Brain microvascular endothelial cell (primary cell): Measurements from ENCODE around the gene LGI2.

Source experiments
- DNase-seq: peaks from one replicate; pipeline ENCODE4 v3.0.0-alpha.2; 2020
- H3K27ac ChIP-seq: fragments of 250-450 bp; sonication (Bioruptor Pico); 2 replicates; pipeline ENCODE4 v1.5.1; 2020; ENCODE audit warnings: mild to moderate bottlenecking, moderate library complexity
- H3K27me3 ChIP-seq: fragments of 250-450 bp; sonication (Bioruptor Pico); replicated peaks from 2 replicates; pipeline ENCODE4 v1.5.1; 2020; ENCODE audit warnings: mild to moderate bottlenecking
- H3K36me3 ChIP-seq: fragments of 250-450 bp; sonication (Bioruptor Pico); replicated peaks from 2 replicates; pipeline ENCODE4 v1.5.1; 2020; ENCODE audit warnings: mild to moderate bottlenecking
- H3K4me3 ChIP-seq: 2 replicates; pipeline ENCODE4 v1.5.1; 2011; ENCODE audit warnings: low read depth, mild to moderate bottlenecking, control low read depth, low read length, moderate library complexity
- in situ Hi-C: cut with HindIII; loops from 2 replicates; pipeline ENCODE4 v1.10.0; 2017; ENCODE audit warnings: low sequenced_read_pairs, low pct_ligation_motif_present
- TF ChIP-seq, protein P1 (sequence below): IDR thresholded peaks from 2 replicates; pipeline ENCODE4 v1.5.1; 2011; ENCODE audit warnings: low read depth, mild to moderate bottlenecking, moderate library complexity, low read length, control low read depth, inconsistent platforms; ENCODE audit errors: missing control alignments

LGI2 gene

DNA sequence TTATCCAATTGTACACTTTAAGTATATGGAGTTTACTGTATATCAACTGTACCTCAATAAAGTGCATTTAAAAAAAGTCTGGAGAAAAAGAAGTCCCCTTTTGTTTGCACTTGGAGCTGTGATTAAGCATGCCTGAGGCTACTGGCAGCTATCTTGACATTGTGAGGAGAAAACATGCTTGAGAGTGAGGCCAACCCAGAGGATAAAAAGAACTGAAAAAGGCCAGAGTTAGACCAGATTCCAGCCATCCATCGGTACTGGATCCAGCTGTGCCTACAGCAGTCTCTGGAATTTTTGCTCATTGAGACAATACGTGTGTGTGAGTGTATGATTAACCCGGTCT is 57.4 kb downstream of the LGI2 start:
- TF ChIP-seq, protein P1, sequence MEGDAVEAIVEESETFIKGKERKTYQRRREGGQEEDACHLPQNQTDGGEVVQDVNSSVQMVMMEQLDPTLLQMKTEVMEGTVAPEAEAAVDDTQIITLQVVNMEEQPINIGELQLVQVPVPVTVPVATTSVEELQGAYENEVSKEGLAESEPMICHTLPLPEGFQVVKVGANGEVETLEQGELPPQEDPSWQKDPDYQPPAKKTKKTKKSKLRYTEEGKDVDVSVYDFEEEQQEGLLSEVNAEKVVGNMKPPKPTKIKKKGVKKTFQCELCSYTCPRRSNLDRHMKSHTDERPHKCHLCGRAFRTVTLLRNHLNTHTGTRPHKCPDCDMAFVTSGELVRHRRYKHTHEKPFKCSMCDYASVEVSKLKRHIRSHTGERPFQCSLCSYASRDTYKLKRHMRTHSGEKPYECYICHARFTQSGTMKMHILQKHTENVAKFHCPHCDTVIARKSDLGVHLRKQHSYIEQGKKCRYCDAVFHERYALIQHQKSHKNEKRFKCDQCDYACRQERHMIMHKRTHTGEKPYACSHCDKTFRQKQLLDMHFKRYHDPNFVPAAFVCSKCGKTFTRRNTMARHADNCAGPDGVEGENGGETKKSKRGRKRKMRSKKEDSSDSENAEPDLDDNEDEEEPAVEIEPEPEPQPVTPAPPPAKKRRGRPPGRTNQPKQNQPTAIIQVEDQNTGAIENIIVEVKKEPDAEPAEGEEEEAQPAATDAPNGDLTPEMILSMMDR: no peak
- Histone ChIP-seq H3K27ac (no peak overlapping the region), H3K36me3 (no peaks in the 10 kb centered on the region), H3K4me3 (no peak overlapping the region), H3K27me3 (no peaks in the 10 kb centered on the region)
- DNase-seq: no peak
- in situ Hi-C loops: no loop called here

DNA sequence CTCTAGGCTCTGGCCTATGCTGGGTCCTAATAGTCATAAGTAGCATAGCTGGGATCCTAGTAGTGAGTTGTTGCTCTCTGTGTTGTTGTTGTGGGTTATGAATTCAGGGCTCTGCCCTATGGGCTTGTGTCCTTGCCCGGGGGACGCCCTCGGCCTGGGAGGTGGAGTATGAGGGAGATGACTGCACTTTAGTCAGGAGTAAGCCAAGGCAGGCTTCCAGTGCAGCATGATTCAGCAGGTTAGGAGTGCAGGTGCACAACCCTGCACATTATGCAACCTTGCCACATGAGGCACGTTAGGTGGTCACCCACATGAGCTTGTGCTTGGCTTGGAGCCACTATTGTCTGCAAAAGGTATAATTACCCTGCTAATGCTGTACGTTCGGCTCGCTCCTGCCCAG is 59.6 kb downstream of the LGI2 start:
- H3K36me3 ChIP-seq: no peaks in the 10 kb centered on the region

DNA sequence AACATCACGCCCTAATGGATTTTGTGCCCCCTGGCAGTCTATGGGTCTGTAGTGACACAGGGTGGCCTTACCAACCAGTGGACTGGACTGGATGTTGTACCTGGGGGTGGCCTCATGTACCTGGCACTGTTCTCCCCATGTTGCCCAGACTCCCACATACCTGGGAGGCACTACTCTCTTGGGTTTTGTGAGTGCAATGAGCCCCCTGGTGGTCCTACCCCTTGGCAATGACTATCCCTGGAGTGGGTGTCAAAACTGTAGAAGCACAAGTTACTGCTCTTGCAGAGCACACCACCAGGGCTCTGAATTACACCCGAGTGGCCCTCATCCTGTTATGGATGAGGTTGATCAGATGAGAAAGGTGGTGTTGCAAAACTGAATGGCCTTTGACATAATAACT is 60.1 kb downstream of the LGI2 start:
- no peaks in the 10 kb centered on the region for H3K27me3 ChIP-seq
- no peaks in the 10 kb centered on the region for H3K36me3 ChIP-seq
- TF ChIP-seq, protein P1: no peak
- no peak for DNase-seq
- no peak overlapping the region for H3K4me3 ChIP-seq
- no peak overlapping the region for H3K27ac ChIP-seq
- in situ Hi-C loops: no loop called here

More for the DNA sequence above, 59.6 kb downstream of the LGI2 start:
- TF ChIP-seq, protein P1: no peak
- Histone ChIP-seq H3K27ac (no peak overlapping the region), H3K4me3 (no peak overlapping the region), H3K27me3 (no peaks in the 10 kb centered on the region)
- in situ Hi-C loops: no loop called here
- no peak for DNase-seq

DNA sequence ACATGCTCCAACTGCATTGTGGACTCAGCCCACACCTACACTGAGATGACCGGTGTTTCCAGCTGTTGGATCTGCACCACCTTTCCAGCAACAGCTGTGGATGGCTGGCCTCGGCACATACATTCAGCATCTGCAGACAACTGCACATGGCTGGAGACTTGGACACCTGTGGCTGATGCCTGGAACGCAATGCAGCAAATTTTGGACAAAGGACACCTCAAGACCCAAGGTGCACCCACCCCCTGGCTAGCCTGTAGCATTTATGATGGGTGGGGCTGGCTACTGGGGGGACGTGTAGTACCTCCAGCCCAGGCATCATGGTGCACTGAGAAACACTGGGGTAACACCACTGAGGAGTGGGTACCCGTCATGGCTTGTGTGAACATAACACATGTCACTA is 60.6 kb downstream of the LGI2 start:
- H3K36me3 ChIP-seq: no peaks in the 10 kb centered on the region
- in situ Hi-C loops: no loop called here

DNA sequence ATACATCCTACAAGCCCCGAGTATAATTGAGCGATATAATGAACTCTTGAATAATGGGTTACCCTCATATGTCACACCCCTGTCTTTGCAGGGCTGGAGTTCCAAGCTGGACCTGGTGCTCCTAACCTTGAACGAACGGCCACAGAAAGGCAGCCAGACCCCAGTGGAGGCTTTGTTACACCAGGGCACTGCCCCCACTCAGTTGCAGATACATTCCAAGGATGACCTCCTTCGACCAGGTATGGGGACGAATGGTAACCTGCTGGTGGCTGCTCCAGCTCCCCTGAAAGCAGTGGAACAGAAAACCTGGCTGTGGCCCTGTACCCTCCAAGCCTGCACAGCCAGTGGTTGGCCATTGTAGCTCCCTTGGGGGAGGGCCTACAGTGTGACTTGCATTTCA is 61.3 kb downstream of the LGI2 start:
- in situ Hi-C loops: no loop called here
- Histone ChIP-seq H3K4me3 (no peak overlapping the region), H3K36me3 (no peaks in the 10 kb centered on the region), H3K27me3 (no peaks in the 10 kb centered on the region), H3K27ac (no peak overlapping the region)
- TF ChIP-seq, protein P1: no peak
- DNase-seq: no peak

More for the DNA sequence above, 60.6 kb downstream of the LGI2 start:
- Histone ChIP-seq H3K27me3 (no peaks in the 10 kb centered on the region), H3K4me3 (no peak overlapping the region), H3K27ac (no peak overlapping the region)
- TF ChIP-seq, protein P1: no peak
- DNase-seq: no peak

DNA sequence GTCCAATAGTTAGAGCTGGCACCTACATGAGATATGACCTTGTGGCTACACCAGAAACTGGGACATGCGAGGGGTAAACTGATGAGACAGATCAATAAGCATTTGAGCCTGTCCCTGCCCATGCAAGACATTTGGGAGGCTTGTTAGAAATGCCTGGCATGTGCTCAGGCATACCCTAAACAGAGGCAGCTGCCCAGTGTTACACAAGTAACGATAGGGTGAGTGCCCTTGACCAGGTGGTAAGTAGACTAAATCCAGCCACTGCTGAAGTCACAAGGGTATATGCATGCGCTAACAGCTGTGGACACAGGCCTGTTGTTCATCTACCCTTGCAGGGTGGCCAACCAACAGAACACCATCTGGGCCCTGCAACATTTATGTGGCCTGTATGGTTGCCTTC is 61.8 kb downstream of the LGI2 start:
- TF ChIP-seq, protein P1: no peak
- DNase-seq: no peak
- in situ Hi-C loops: no loop called here
- Histone ChIP-seq H3K27me3 (no peaks in the 10 kb centered on the region), H3K4me3 (no peak overlapping the region), H3K36me3 (no peaks in the 10 kb centered on the region), H3K27ac (no peak overlapping the region)
